ENCODE measurements around the gene AHCYL2. TPM values are rescaled to one million over a fixed set of nuclear protein-coding genes. Genes with fewer than 3 reads are reported as not detected.

AHCYL2 gene
- total RNA-seq, 1 experiment from 2014 or later: 23.2 TPM

GRCh38 chr7:129376778-129377700 lies 152.2 kb downstream of the AHCYL2 start:
- no peak for DNase-seq
- H3K9me3 Mint-ChIP-seq: no peaks in the 10 kb centered on the region
- Histone ChIP-seq H3K79me1 (ENCODE audit: insufficient read depth, low read depth, low read length, poor library complexity, severe bottlenecking) (no peaks in the 10 kb centered on the region), H3K4me2 (ENCODE audit: insufficient read depth, insufficient read length, low read length) (no peak overlapping the region), H4K8ac (replicated peaks; ENCODE audit: insufficient read length, low read depth, low read length) (no peak overlapping the region), H3T11ph (ENCODE audit: low read length) (no peak overlapping the region), H3K4ac (ENCODE audit: low read depth, low read length) (no peak overlapping the region), H3K9ac (ENCODE audit: extremely low read depth, insufficient read length, low read length) (no peak overlapping the region), H3K14ac (ENCODE audit: insufficient read depth, low read length) (no peak overlapping the region), H4K20me1 (ENCODE audit: control insufficient read depth, insufficient read depth, insufficient read length) (no peaks in the 10 kb centered on the region), H2AK5ac (ENCODE audit: insufficient read length, low read length) (no peak overlapping the region), H2BK120ac (ENCODE audit: low read depth, low read length, poor library complexity, severe bottlenecking) (no peak overlapping the region), H3K56ac (ENCODE audit: insufficient read length, low read depth, low read length) (no peak overlapping the region), H3K4me1 (ENCODE audit: insufficient read depth, low read length) (peaks cover 4% of the 10 kb centered on the region; the same call in 1 of the 2 replicates), H3K9me3 (ENCODE audit: control insufficient read depth, low read depth, low read length) (no peaks in the 10 kb centered on the region), H3K27me3 (ENCODE audit: insufficient read depth, low read length) (no peaks in the 10 kb centered on the region), H2BK12ac (ENCODE audit: insufficient read length, low read depth, low read length) (no peak overlapping the region), H3K23me2 (ENCODE audit: insufficient read length, low read depth, low read length, poor library complexity, severe bottlenecking) (no peaks in the 10 kb centered on the region), H3K79me2 (ENCODE audit: insufficient read depth, low read length) (no peaks in the 10 kb centered on the region), H4K91ac (ENCODE audit: insufficient read length, low read depth, low read length) (no peak overlapping the region), H3K23ac (ENCODE audit: insufficient read length, low read depth, low read length) (no peak overlapping the region), H2BK15ac (ENCODE audit: low read depth, low read length) (no peak overlapping the region), H3K18ac (ENCODE audit: insufficient read length, low read depth, low read length) (no peak overlapping the region), H2BK20ac (ENCODE audit: low read depth, low read length, poor library complexity, severe bottlenecking) (no peak overlapping the region), H4K5ac (ENCODE audit: insufficient read length, low read depth, low read length) (no peak overlapping the region), H3K27ac (ENCODE audit: insufficient read length, low read depth, low read length) (no peak overlapping the region), H2BK5ac (ENCODE audit: insufficient read length, low read length) (no peak overlapping the region), H2AFZ (ENCODE audit: low read length) (no peak overlapping the region)
- H3K4me3 Mint-ChIP-seq: no peak overlapping the region
- H3K36me3 Mint-ChIP-seq (ENCODE audit: insufficient read depth in 1 of 3, low read depth in 3 of 3): no peaks in the 10 kb centered on the region; a peak in 1 of 7 replicates
- H3K27ac Mint-ChIP-seq: no peak overlapping the region
- no peaks in the 10 kb centered on the region for H3K27me3 Mint-ChIP-seq (ENCODE audit: low read depth)
- 0 out of 3 replicates have a peak, but pooled peaks have one; percentile 8 for TF ChIP-seq CTCF (conservative IDR thresholded peaks at IDR 0.05)
- peaks cover 33 to 39% of the 10 kb centered on the region in 2 experiments for H3K4me1 Mint-ChIP-seq
- no CpG with 5 or more reads among the region's 6 CpGs for WGBS (ENCODE audit: extremely low coverage, insufficient read length, low lambda C conversion rate)

Measured in H9 (cell line).